K562 (cell line): Measurements from ENCODE around the gene FUT6. TPM values are rescaled to one million over a fixed set of nuclear protein-coding genes. Genes with fewer than 3 reads are reported as not detected.

Source experiments
- BHLHE40 ChIP-seq: IDR thresholded peaks from 2 replicates; pipeline ENCODE4 v1.6.1; 2011; ENCODE audit warnings: low read length, improper control_type of control experiment
- CTBP1 ChIP-seq: fragments of 450-650 bp; IDR thresholded peaks from 2 replicates; pipeline ENCODE4 v1.6.1; 2016; ENCODE audit warnings: borderline replicate concordance
- FOXM1 ChIP-seq, 2 experiments: fragments of 450-650 bp in 1 of 2; sonication (generic) in 1 of 2; formaldehyde crosslinking in 1 of 2; IDR thresholded peaks; 2 replicates each; pipeline versions ENCODE4 v1.6.1 to v1.9.0; 2017 to 2022; ENCODE audit warnings: low read depth in 2 of 2, mild to moderate bottlenecking in 2 of 2, missing genetic modification reagents in 1 of 2, moderate library complexity in 1 of 2
- MEIS2 ChIP-seq: fragments of 450-650 bp; IDR thresholded peaks from 2 replicates; pipeline ENCODE4 v1.6.1; 2014; ENCODE audit warnings: mild to moderate bottlenecking; ENCODE audit not compliant: partially characterized antibody
- NFIC ChIP-seq: fragments of 450-650 bp; IDR thresholded peaks from 2 replicates; pipeline ENCODE4 v1.6.1; 2017; ENCODE audit warnings: mild to moderate bottlenecking, inconsistent platforms
- THRAP3 ChIP-seq: fragments of 450-650 bp; IDR thresholded peaks from 2 replicates; pipeline ENCODE4 v1.6.1; 2016; ENCODE audit warnings: mild to moderate bottlenecking, inconsistent platforms, borderline replicate concordance
- ZNF764 ChIP-seq: fragments of 250-450 bp; sonication (Bioruptor Pico); IDR thresholded peaks from 2 replicates; pipeline ENCODE4 v1.4.0; 2020; ENCODE audit warnings: low read depth, mild to moderate bottlenecking, moderate library complexity
- polyA plus RNA-seq, 8 experiments: library from polyadenylated mRNA; depleted of rRNA in 4 of 8; stranded (reverse) in 5 of 8; unstranded in 3 of 8; fragments of >200 nt; fragmentation: Nextera tagmentation in 2 of 8; fragmentation: Illumina TruSeq in 1 of 8; extraction: Ambion mirVana in 2 of 8; extraction: Trizol in 1 of 8; gene quantifications; 2 replicates each; pipeline versions ENCODE4 v1.2.1 to v1.2.3, GENCODE V29; 2011 to 2014; ENCODE audit warnings: inconsistent platforms in 1 of 8, missing spikeins in 1 of 8
- total RNA-seq, 7 experiments: library from RNA; depleted of rRNA in 6 of 7; stranded (reverse); fragments of >200 nt in 6 of 7; fragmentation: Illumina TruSeq in 2 of 7; extraction: Trizol in 2 of 7; gene quantifications; 2 replicates each; pipeline versions ENCODE4 v1.2.1 to v1.2.3, GENCODE V29; 2011 to 2021; ENCODE audit warnings: low replicate concordance in 1 of 7
- TF ChIP-seq, protein P1 (sequence below): fragments of 450-650 bp; conservative IDR thresholded peaks from 2 replicates; pipeline ENCODE4 v1.6.1; 2016; ENCODE audit warnings: missing genetic modification characterization, low read depth, mild to moderate bottlenecking, missing compliant biosample characterization, moderate library complexity
- TF ChIP-seq, protein P2 (sequence below): fragments of 450-650 bp; IDR thresholded peaks from 2 replicates; pipeline ENCODE4 v1.6.1; 2017; ENCODE audit warnings: mild to moderate bottlenecking, moderate library complexity
- TF ChIP-seq, protein P3 (sequence below): fragments of 450-650 bp; IDR thresholded peaks from 2 replicates; pipeline ENCODE4 v1.6.1; 2016

FUT6 gene
- total and polyA plus RNA-seq, 9 of the 15 experiments (the other 6 are each of a cell fraction or from before 2014, with no cell fraction given) = 0.04 TPM; not detected in 8

DNA sequence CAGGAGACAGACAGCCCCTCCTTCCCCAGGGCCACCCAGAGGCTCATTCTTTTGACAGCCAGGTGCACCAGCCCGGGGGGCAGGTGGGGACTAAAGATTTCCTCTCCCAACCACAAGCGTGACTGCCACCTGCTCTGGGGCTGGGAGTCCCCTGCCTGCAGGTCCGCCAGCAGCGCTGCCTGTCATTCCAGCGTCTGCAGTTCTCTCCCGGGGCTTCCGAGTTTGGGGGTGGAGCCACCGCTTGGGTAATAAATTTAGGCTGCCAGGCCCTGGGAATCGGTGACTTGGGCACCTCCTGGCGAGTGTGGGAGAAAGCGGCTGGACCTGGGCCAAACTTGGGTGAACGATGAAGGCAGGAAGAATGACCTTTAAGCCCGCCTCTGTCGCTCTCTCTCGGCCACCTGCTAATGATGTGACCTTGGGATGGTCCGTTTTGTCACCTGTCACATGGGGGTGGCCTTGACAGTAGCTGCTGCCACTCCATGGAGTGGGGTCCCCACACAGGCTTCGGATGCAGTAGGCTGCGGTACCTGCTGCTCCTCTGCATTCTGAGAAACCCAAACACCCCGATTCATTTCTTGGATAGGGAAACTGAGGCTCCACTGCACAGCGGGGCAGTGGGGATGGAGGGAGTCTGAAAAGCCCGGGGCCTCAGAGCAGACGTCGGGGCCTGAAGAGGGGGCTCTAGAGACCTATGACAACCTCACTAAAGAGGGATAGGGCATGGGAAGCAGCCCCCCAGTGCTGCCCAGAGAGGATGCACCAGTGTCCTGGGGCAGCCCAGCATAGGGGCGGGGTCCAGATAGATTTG lies 12.8 kb downstream of the FUT6 start (continued):
- TF ChIP-seq THRAP3 (no peak), MEIS2 (peak; percentile 86), BHLHE40 (0 out of 2 replicates have a peak, but pooled peaks have one; percentile 10), NFIC (peak; percentile 86), CTBP1 (no peak), ZNF764 (CRISPR knock-in tag) (no peak), FOXM1 (IDR thresholded peaks at IDR 0.05; ENCODE audit: low read depth) (no peak), FOXM1 (CRISPR knock-in tag; IDR thresholded peaks at IDR 0.05; ENCODE audit: low read depth) (no peak)
- TF ChIP-seq, protein P1, sequence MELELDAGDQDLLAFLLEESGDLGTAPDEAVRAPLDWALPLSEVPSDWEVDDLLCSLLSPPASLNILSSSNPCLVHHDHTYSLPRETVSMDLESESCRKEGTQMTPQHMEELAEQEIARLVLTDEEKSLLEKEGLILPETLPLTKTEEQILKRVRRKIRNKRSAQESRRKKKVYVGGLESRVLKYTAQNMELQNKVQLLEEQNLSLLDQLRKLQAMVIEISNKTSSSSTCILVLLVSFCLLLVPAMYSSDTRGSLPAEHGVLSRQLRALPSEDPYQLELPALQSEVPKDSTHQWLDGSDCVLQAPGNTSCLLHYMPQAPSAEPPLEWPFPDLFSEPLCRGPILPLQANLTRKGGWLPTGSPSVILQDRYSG (tag) = no peak
- TF ChIP-seq, protein P2, sequence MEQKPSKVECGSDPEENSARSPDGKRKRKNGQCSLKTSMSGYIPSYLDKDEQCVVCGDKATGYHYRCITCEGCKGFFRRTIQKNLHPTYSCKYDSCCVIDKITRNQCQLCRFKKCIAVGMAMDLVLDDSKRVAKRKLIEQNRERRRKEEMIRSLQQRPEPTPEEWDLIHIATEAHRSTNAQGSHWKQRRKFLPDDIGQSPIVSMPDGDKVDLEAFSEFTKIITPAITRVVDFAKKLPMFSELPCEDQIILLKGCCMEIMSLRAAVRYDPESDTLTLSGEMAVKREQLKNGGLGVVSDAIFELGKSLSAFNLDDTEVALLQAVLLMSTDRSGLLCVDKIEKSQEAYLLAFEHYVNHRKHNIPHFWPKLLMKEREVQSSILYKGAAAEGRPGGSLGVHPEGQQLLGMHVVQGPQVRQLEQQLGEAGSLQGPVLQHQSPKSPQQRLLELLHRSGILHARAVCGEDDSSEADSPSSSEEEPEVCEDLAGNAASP = no peak
- TF ChIP-seq, protein P3, sequence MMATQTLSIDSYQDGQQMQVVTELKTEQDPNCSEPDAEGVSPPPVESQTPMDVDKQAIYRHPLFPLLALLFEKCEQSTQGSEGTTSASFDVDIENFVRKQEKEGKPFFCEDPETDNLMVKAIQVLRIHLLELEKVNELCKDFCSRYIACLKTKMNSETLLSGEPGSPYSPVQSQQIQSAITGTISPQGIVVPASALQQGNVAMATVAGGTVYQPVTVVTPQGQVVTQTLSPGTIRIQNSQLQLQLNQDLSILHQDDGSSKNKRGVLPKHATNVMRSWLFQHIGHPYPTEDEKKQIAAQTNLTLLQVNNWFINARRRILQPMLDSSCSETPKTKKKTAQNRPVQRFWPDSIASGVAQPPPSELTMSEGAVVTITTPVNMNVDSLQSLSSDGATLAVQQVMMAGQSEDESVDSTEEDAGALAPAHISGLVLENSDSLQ = peak; percentile 85
